Measurements from ENCODE around the gene LCN15.
"Not testable (repeated sequence)": the region's sequence is repeated elsewhere in the genome, so short reads cannot be mapped to it uniquely, and the experiment has no call there.

The LCN15 gene

GRCh38 chr9:136764301-136764891, at the start of gene LCN15:
TSS of gene LCN15 (minus strand) at chr9:136764518. CDS start at chr9:136764488, 30 bp downstream.
- no peak for DNase-seq

GRCh38 chr9:136808806-136809158, 44.5 kb upstream of the LCN15 start:
- no peak for DNase-seq

GRCh38 chr9:136808075-136808805, 43.9 kb upstream of the LCN15 start:
- DNase-seq, result peak; percentile 51

- DNase-seq, result peak; percentile 78
These were observed 43.2 kb upstream of the LCN15 start, which contains the start of gene RABL6 for GRCh38 chr9:136807281-136808074. TSS of gene RABL6 (plus strand) at chr9:136807948. CDS start at chr9:136808197, 249 bp downstream.

- DNase-seq, result no peak
These were observed 42.4 kb upstream of the LCN15 start for GRCh38 chr9:136806631-136807201.

GRCh38 chr9:136806067-136806466, 41.7 kb upstream of the LCN15 start:
- no peak for DNase-seq

GRCh38 chr9:136805207-136805740, 41.0 kb upstream of the LCN15 start:
- DNase-seq, result no peak

- no peak for DNase-seq
These were observed 40.3 kb upstream of the LCN15 start for GRCh38 chr9:136804509-136805206.

- no peak for DNase-seq
These were observed 39.5 kb upstream of the LCN15 start for GRCh38 chr9:136803551-136804508.

- DNase-seq, result not testable (repeated sequence)
These were observed 38.8 kb upstream of the LCN15 start for GRCh38 chr9:136803009-136803550.

GRCh38 chr9:136802321-136802720, 38.0 kb upstream of the LCN15 start:
- DNase-seq, result no peak

GRCh38 chr9:136799854-136800657, 35.7 kb upstream of the LCN15 start:
- peak; percentile 85 for DNase-seq

GRCh38 chr9:136799079-136799853, 34.9 kb upstream of the LCN15 start:
- DNase-seq, result no peak

GRCh38 chr9:136798708-136799078, 34.4 kb upstream of the LCN15 start:
- DNase-seq, result no peak

- not testable (repeated sequence) for DNase-seq
These were observed 32.5 kb upstream of the LCN15 start for GRCh38 chr9:136796775-136797347.

- DNase-seq, result no peak
These were observed 32.0 kb upstream of the LCN15 start, which contains the start of gene CCDC183 for GRCh38 chr9:136796238-136796774. TSS of gene CCDC183 (plus strand) at chr9:136796338. CDS start at chr9:136796398, 60 bp downstream.

GRCh38 chr9:136795000-136795348, 30.7 kb upstream of the LCN15 start:
- no peak for DNase-seq

- no peak for DNase-seq
These were observed 30.1 kb upstream of the LCN15 start for GRCh38 chr9:136794281-136794999.
